ENCODE data around the gene MIGA1.

Gene MIGA1

GRCh38 chr1:77847621-77848080, 68.2 kb downstream of the MIGA1 start:
- DNase-seq (ENCODE audit: low read depth in 2 of 2) = no peak

GRCh38 chr1:77850082-77850481, 70.6 kb downstream of the MIGA1 start:
- no peak for DNase-seq (ENCODE audit: low read depth in 2 of 2)

- DNase-seq (ENCODE audit: low read depth in 2 of 2) = no peak
These were observed 78.1 kb downstream of the MIGA1 start for GRCh38 chr1:77857552-77857951.

- DNase-seq (ENCODE audit: low read depth in 2 of 2) = no peak
These were observed 79.3 kb downstream of the MIGA1 start for GRCh38 chr1:77858725-77859124.

- DNase-seq (ENCODE audit: low read depth in 2 of 2) = no peak
These were observed 79.8 kb downstream of the MIGA1 start for GRCh38 chr1:77859248-77859647.

- no peak for DNase-seq (ENCODE audit: low read depth in 2 of 2)
These were observed 86.8 kb downstream of the MIGA1 start for GRCh38 chr1:77866296-77866695.

- DNase-seq (ENCODE audit: low read depth in 2 of 2) = no peak
These were observed 93.2 kb downstream of the MIGA1 start for GRCh38 chr1:77872645-77873044.

GRCh38 chr1:77873461-77873860, 94.0 kb downstream of the MIGA1 start:
- DNase-seq (ENCODE audit: low read depth in 2 of 2) = no peak

GRCh38 chr1:77874804-77875445, 95.5 kb downstream of the MIGA1 start:
- DNase-seq (ENCODE audit: low read depth in 2 of 2) = no peak

- no peak for DNase-seq (ENCODE audit: low read depth in 2 of 2)
These were observed 97.4 kb downstream of the MIGA1 start for GRCh38 chr1:77876884-77877283.

GRCh38 chr1:77881061-77881460, 101.6 kb downstream of the MIGA1 start:
- no peak for DNase-seq (ENCODE audit: low read depth in 2 of 2)

- no peak for DNase-seq (ENCODE audit: low read depth in 2 of 2)
These were observed 103.0 kb downstream of the MIGA1 start for GRCh38 chr1:77882411-77882810.

- no peak for DNase-seq (ENCODE audit: low read depth in 2 of 2)
These were observed 108.8 kb downstream of the MIGA1 start, which contains the start of gene NEXN for GRCh38 chr1:77888081-77888780. Gene NEXN, plus strand, starts transcription at chr1:77888624. Its CDS starts 27,483 bp downstream, at chr1:77916107.

GRCh38 chr1:77888781-77889642, 109.6 kb downstream of the MIGA1 start:
- no peak for DNase-seq (ENCODE audit: low read depth in 2 of 2)

- DNase-seq (ENCODE audit: low read depth in 2 of 2) = no peak
These were observed 110.2 kb downstream of the MIGA1 start for GRCh38 chr1:77889671-77890070.

GRCh38 chr1:77891200-77891599, 111.8 kb downstream of the MIGA1 start:
- DNase-seq (ENCODE audit: low read depth in 2 of 2) = no peak

GRCh38 chr1:77899647-77900320, 120.3 kb downstream of the MIGA1 start:
- no peak for DNase-seq (ENCODE audit: low read depth in 2 of 2)

- no peak for DNase-seq (ENCODE audit: low read depth in 2 of 2)
These were observed 121.3 kb downstream of the MIGA1 start for GRCh38 chr1:77900687-77901293.

- DNase-seq (ENCODE audit: low read depth in 2 of 2) = no peak
These were observed 126.2 kb downstream of the MIGA1 start for GRCh38 chr1:77905603-77906002.

GRCh38 chr1:77906019-77906545, 126.6 kb downstream of the MIGA1 start:
- DNase-seq (ENCODE audit: low read depth in 2 of 2) = no peak

GRCh38 chr1:77906624-77907023, 127.2 kb downstream of the MIGA1 start:
- no peak for DNase-seq (ENCODE audit: low read depth in 2 of 2)
